ENCODE results near the gene MKRN2OS. TPM values are rescaled to one million over a fixed set of nuclear protein-coding genes. Genes with fewer than 3 reads are reported as not detected.
"Not testable (repeated sequence)": the region's sequence is repeated elsewhere in the genome, so short reads cannot be mapped to it uniquely, and the experiment has no call there.

The MKRN2OS gene
- total and polyA plus RNA-seq, 2 donors from 2014 or later, result 1.7 TPM; not detected in 1

GRCh38 chr3:12544652-12545472 is 437 bp downstream of the MKRN2OS start:
- Histone ChIP-seq H3K9me3 (ENCODE audit: control insufficient read depth in 2 of 3, insufficient read depth in 1 of 3, low read length in 3 of 3) (no peaks in the 10 kb centered on the region), H3K4me3 (ENCODE audit: low read length in 3 of 3) (peak overlapping the region in 2 of 3 donors; percentile 14 to 51), H3K4me1 (ENCODE audit: control insufficient read depth in 2 of 3, insufficient read depth in 2 of 3, low read depth in 1 of 3, low read length in 3 of 3) (no peaks in the 10 kb centered on the region), H3K27me3 (ENCODE audit: control insufficient read depth, insufficient read depth, low read length) (no peaks in the 10 kb centered on the region), H3K36me3 (ENCODE audit: control insufficient read depth in 2 of 3, insufficient read depth in 3 of 3, low read length in 3 of 3) (peaks cover 0 to 6% (median 3%) of the 10 kb centered on the region in 3 donors), H3K9ac (ENCODE audit: low read length in 3 of 3) (peak overlapping the region in 1 of 3 donors; percentile 48), H3K27ac (ENCODE audit: low read depth in 2 of 2, low read length in 2 of 2) (no peak overlapping the region)
- no peak for DNase-seq
- no peak for FAIRE-seq
- intact Hi-C loops (cut with DNase I), result no loop called here
- TF ChIP-seq CTCF (IDR thresholded peaks at IDR 0.05; ENCODE audit: borderline replicate concordance, extremely low read depth, insufficient read depth), result no peak

GRCh38 chr3:12543497-12543896 is 1.8 kb downstream of the MKRN2OS start:
- DNase-seq; H3K27ac ChIP-seq (ENCODE audit: low read depth in 2 of 2, low read length in 2 of 2); H3K27me3 ChIP-seq (ENCODE audit: control insufficient read depth, insufficient read depth, low read length); H3K36me3 ChIP-seq (ENCODE audit: control insufficient read depth in 2 of 3, insufficient read depth in 3 of 3, low read length in 3 of 3); H3K4me1 ChIP-seq (ENCODE audit: control insufficient read depth in 2 of 3, insufficient read depth in 2 of 3, low read depth in 1 of 3, low read length in 3 of 3); H3K9me3 ChIP-seq (ENCODE audit: control insufficient read depth in 2 of 3, insufficient read depth in 1 of 3, low read length in 3 of 3); H3K4me3 ChIP-seq (ENCODE audit: low read length in 3 of 3); FAIRE-seq; intact Hi-C loops (cut with DNase I); H3K9ac ChIP-seq (ENCODE audit: low read length in 3 of 3): not testable (repeated sequence)

- Histone ChIP-seq H3K27ac (ENCODE audit: low read depth in 2 of 2, low read length in 2 of 2) (no peak overlapping the region), H3K9me3 (ENCODE audit: control insufficient read depth in 2 of 3, insufficient read depth in 1 of 3, low read length in 3 of 3) (no peaks in the 10 kb centered on the region), H3K9ac (ENCODE audit: low read length in 3 of 3) (no peak overlapping the region), H3K4me3 (ENCODE audit: low read length in 3 of 3) (no peak overlapping the region), H3K36me3 (ENCODE audit: control insufficient read depth in 2 of 3, insufficient read depth in 3 of 3, low read length in 3 of 3) (peaks cover 0 to 6% (median 3%) of the 10 kb centered on the region in 3 donors), H3K4me1 (ENCODE audit: control insufficient read depth in 2 of 3, insufficient read depth in 2 of 3, low read depth in 1 of 3, low read length in 3 of 3) (no peaks in the 10 kb centered on the region), H3K27me3 (ENCODE audit: control insufficient read depth, insufficient read depth, low read length) (no peaks in the 10 kb centered on the region)
- intact Hi-C loops (cut with DNase I), result no loop called here
- FAIRE-seq (no peak), DNase-seq (no peak)
- peak; percentile 4 for TF ChIP-seq CTCF (IDR thresholded peaks at IDR 0.05; ENCODE audit: borderline replicate concordance, extremely low read depth, insufficient read depth)
Measured at GRCh38 chr3:12541625-12542024, 3.7 kb downstream of the MKRN2OS start.

GRCh38 chr3:12536423-12536822 is 8.9 kb downstream of the MKRN2OS start:
- Histone ChIP-seq H3K4me3 (ENCODE audit: low read length in 3 of 3) (no peak overlapping the region), H3K27ac (ENCODE audit: low read depth in 2 of 2, low read length in 2 of 2) (no peak overlapping the region), H3K9me3 (ENCODE audit: control insufficient read depth in 2 of 3, insufficient read depth in 1 of 3, low read length in 3 of 3) (no peaks in the 10 kb centered on the region), H3K4me1 (ENCODE audit: control insufficient read depth in 2 of 3, insufficient read depth in 2 of 3, low read depth in 1 of 3, low read length in 3 of 3) (no peaks in the 10 kb centered on the region), H3K36me3 (ENCODE audit: control insufficient read depth in 2 of 3, insufficient read depth in 3 of 3, low read length in 3 of 3) (peaks cover 0 to 19% (median 11%) of the 10 kb centered on the region in 3 donors), H3K27me3 (ENCODE audit: control insufficient read depth, insufficient read depth, low read length) (no peaks in the 10 kb centered on the region), H3K9ac (ENCODE audit: low read length in 3 of 3) (no peak overlapping the region)
- DNase-seq (peak in 1 of 5 donors; percentile 58), FAIRE-seq (no peak)
- intact Hi-C loops (cut with DNase I), result no loop called here
- no peak for TF ChIP-seq CTCF (IDR thresholded peaks at IDR 0.05; ENCODE audit: borderline replicate concordance, extremely low read depth, insufficient read depth)

All from kidney (tissue), 14 donors.